Measurements from ENCODE around the gene P2RX2.

Gene P2RX2

GRCh38 chr12:132604668-132605441 is 13.7 kb upstream of the P2RX2 start:
- in situ Hi-C loops (cut with MboI; ENCODE audit: low pct_unique_long_range_greater_than_20kb, low sequenced_read_pairs, unreplicated experiment): loop anchor here (25.0 kb wide), 1 partner anchor 193 kb away; no protein-coding TSS in a partner anchor
- no peak for DNase-seq (ENCODE audit: low spot score)
- no peak for TF ChIP-seq CTCF (IDR thresholded peaks at IDR 0.05; ENCODE audit: extremely low read depth, insufficient read depth, missing control alignments)

GRCh38 chr12:132605892-132606291 is 12.7 kb upstream of the P2RX2 start:
- no peak for DNase-seq (ENCODE audit: low spot score)
- in situ Hi-C loops (cut with MboI; ENCODE audit: low pct_unique_long_range_greater_than_20kb, low sequenced_read_pairs, unreplicated experiment): loop anchor here (25.0 kb wide), 1 partner anchor 194 kb away; no protein-coding TSS in a partner anchor
- TF ChIP-seq CTCF (IDR thresholded peaks at IDR 0.05; ENCODE audit: extremely low read depth, insufficient read depth, missing control alignments): no peak

- in situ Hi-C loops (cut with MboI; ENCODE audit: low pct_unique_long_range_greater_than_20kb, low sequenced_read_pairs, unreplicated experiment): loop anchor here (25.0 kb wide), 1 partner anchor 194 kb away; no protein-coding TSS in a partner anchor
- no peak for DNase-seq (ENCODE audit: low spot score)
- TF ChIP-seq CTCF (IDR thresholded peaks at IDR 0.05; ENCODE audit: extremely low read depth, insufficient read depth, missing control alignments): no peak
These were observed 12.1 kb upstream of the P2RX2 start for GRCh38 chr12:132606466-132606865.

GRCh38 chr12:132606927-132607326 is 11.6 kb upstream of the P2RX2 start:
- in situ Hi-C loops (cut with MboI; ENCODE audit: low pct_unique_long_range_greater_than_20kb, low sequenced_read_pairs, unreplicated experiment): loop anchor here (25.0 kb wide), 1 partner anchor 195 kb away; no protein-coding TSS in a partner anchor
- no peak for DNase-seq (ENCODE audit: low spot score)

GRCh38 chr12:132608231-132609171 is 10.1 kb upstream of the P2RX2 start:
- in situ Hi-C loops (cut with MboI; ENCODE audit: low pct_unique_long_range_greater_than_20kb, low sequenced_read_pairs, unreplicated experiment): loop anchor here (25.0 kb wide), 1 partner anchor 196 kb away; no protein-coding TSS in a partner anchor

More at GRCh38 chr12:132606927-132607326, 11.6 kb upstream of the P2RX2 start:
- TF ChIP-seq CTCF (IDR thresholded peaks at IDR 0.05; ENCODE audit: extremely low read depth, insufficient read depth, missing control alignments): no peak

More at GRCh38 chr12:132608231-132609171, 10.1 kb upstream of the P2RX2 start:
- no peak for TF ChIP-seq CTCF (IDR thresholded peaks at IDR 0.05; ENCODE audit: extremely low read depth, insufficient read depth, missing control alignments)
- DNase-seq (ENCODE audit: low spot score): no peak
